ENCODE measurements around the gene LRRC74A.

GRCh38 chr14:76792422-76792821 lies 33.8 kb upstream of the LRRC74A start:
- TF ChIP-seq CTCF (conservative IDR thresholded peaks at IDR 0.05; ENCODE audit: low read depth in 2 of 2) (no peak), EZH2phosphoT487 (IDR thresholded peaks at IDR 0.05; ENCODE audit: unreplicated experiment) (no peak), EZH2 (IDR thresholded peaks at IDR 0.05; ENCODE audit: low read depth, unreplicated experiment) (no peak)
